Measurements from ENCODE around the gene COL28A1. TPM values are rescaled to one million over a fixed set of nuclear protein-coding genes. Genes with fewer than 3 reads are reported as not detected.

The COL28A1 gene
- total and polyA plus RNA-seq, 7 experiments from 2014 or later: 0.12 to 0.49 (median 0.38) TPM; not detected in 2

GRCh38 chr7:7567898-7568531 is 32.3 kb upstream of the COL28A1 start:
- no peak for DNase-seq
- H3K4me1 ChIP-seq (ENCODE audit: control insufficient read depth in 2 of 2, insufficient read depth in 2 of 2, low read length in 2 of 2): peaks cover 27 to 29% of the 10 kb centered on the region in 2 donors
- no peak for ATAC-seq

GRCh38 chr7:7566651-7567611 is 31.3 kb upstream of the COL28A1 start, which contains the start of gene MIOS:
Gene MIOS (plus strand): TSS chr7:7566884. CDS start chr7:7572476, 5,592 bp downstream.
- Histone ChIP-seq H3K36me3 (ENCODE audit: control insufficient read depth in 2 of 3, insufficient read depth in 3 of 3, low read length in 3 of 3) (no peaks in the 10 kb centered on the region), H3K27ac (ENCODE audit: low read depth, low read length) (peak within 1 kb of the TSS; percentile 98), H3K4me1 (ENCODE audit: control insufficient read depth in 2 of 2, insufficient read depth in 2 of 2, low read length in 2 of 2) (peaks cover 27 to 29% of the 10 kb centered on the region in 2 donors), H3K4me3 (ENCODE audit: low read length) (peak within 1 kb of the TSS; percentile 77), H3K9me3 (ENCODE audit: control insufficient read depth in 2 of 3, low read length in 3 of 3) (no peaks in the 10 kb centered on the region), H3K27me3 (ENCODE audit: control insufficient read depth in 2 of 2, insufficient read depth in 2 of 2, low read length in 2 of 2) (no peaks in the 10 kb centered on the region)
- Mint-ChIP-seq H3K36me3 (peaks cover 0 to 10% (median 0%) of the 10 kb centered on the region in 5 donors), H3K27ac (peak within 1 kb of the TSS; percentile 80 to 91 (median 85)), H3K4me1 (peaks cover 21 to 41% (median 37%) of the 10 kb centered on the region in 7 donors), H3K27me3 (no peaks in the 10 kb centered on the region), H3K4me3 (peak within 1 kb of the TSS in 9 of 10 donors; percentile 75 to 92 (median 86)), H3K9me3 (no peaks in the 10 kb centered on the region)
- peak; percentile 73 to 88 (median 83) for DNase-seq
- ATAC-seq: peak; percentile 95
- intact Hi-C loops (cut with micrococcal nuclease): loop anchor here (1.0 to 10.0 kb wide), 10 partner anchors 73 to 1295 kb away; partner anchors contain the start of genes C1GALT1 (in 2 of the 2), UMAD1 (in 2 of the 2), CYTH3 (in 1 of the 2) and GLCCI1 (in 1 of the 2)
- POLR2A ChIA-PET: interaction anchor here (0.6 to 2.0 kb wide), 5 partner anchors 11 to 385 kb away, joined by 3 to 6 read pairs (median 4); partner anchors contain the start of gene C1GALT1
- CTCF ChIA-PET: interaction anchor here (0.7 kb wide), 1 partner anchor 866 kb away, joined by 3 read pairs; no protein-coding TSS in a partner anchor

More at GRCh38 chr7:7567898-7568531, 32.3 kb upstream of the COL28A1 start:
- Histone ChIP-seq H3K36me3 (ENCODE audit: control insufficient read depth in 2 of 3, insufficient read depth in 3 of 3, low read length in 3 of 3) (no peaks in the 10 kb centered on the region), H3K27me3 (ENCODE audit: control insufficient read depth in 2 of 2, insufficient read depth in 2 of 2, low read length in 2 of 2) (no peaks in the 10 kb centered on the region), H3K27ac (ENCODE audit: low read depth, low read length) (peak overlapping the region; percentile 98), H3K4me3 (ENCODE audit: low read length) (peak overlapping the region; percentile 77), H3K9me3 (ENCODE audit: control insufficient read depth in 2 of 3, low read length in 3 of 3) (no peaks in the 10 kb centered on the region)
- POLR2A ChIA-PET: interaction anchor here (0.6 to 2.1 kb wide), 7 partner anchors 8 to 402 kb away, joined by 3 to 8 read pairs (median 5); partner anchors contain the start of genes C1GALT1 and UMAD1
- intact Hi-C loops (cut with micrococcal nuclease): loop anchor here (1.0 to 10.0 kb wide), 9 partner anchors 72 to 1296 kb away; partner anchors contain the start of genes CYTH3 (in 1 of the 2), GLCCI1 (in 1 of the 2), UMAD1 (in 1 of the 2) and ZDHHC4 (in 1 of the 2)
- Mint-ChIP-seq H3K4me3 (peak overlapping the region in 9 of 10 donors; percentile 75 to 92 (median 86)), H3K4me1 (peaks cover 21 to 47% (median 37%) of the 10 kb centered on the region in 7 donors), H3K9me3 (no peaks in the 10 kb centered on the region), H3K36me3 (peaks cover 4 to 17% (median 6%) of the 10 kb centered on the region in 5 donors), H3K27me3 (no peaks in the 10 kb centered on the region), H3K27ac (peak overlapping the region; percentile 80 to 91 (median 85))
- CTCF ChIA-PET: interaction anchor here (1.3 kb wide), 1 partner anchor 465 kb away, joined by 4 read pairs; no protein-coding TSS in a partner anchor

GRCh38 chr7:7565746-7566650 is 30.3 kb upstream of the COL28A1 start:
- H3K36me3 ChIP-seq (ENCODE audit: control insufficient read depth in 2 of 3, insufficient read depth in 3 of 3, low read length in 3 of 3): no peaks in the 10 kb centered on the region
- H3K4me3 ChIP-seq (ENCODE audit: low read length): peak overlapping the region; percentile 77
- H3K9me3 Mint-ChIP-seq: peaks cover 0 to 2% (median 0%) of the 10 kb centered on the region in 11 donors
- intact Hi-C loops (cut with micrococcal nuclease): loop anchor here (1.0 to 10.0 kb wide), 9 partner anchors 74 to 1294 kb away; partner anchors contain the start of genes C1GALT1 (in 2 of the 2), CYTH3 (in 1 of the 2), GLCCI1 (in 1 of the 2) and UMAD1 (in 1 of the 2)
- H3K36me3 Mint-ChIP-seq: peaks cover 0 to 10% (median 0%) of the 10 kb centered on the region in 5 donors
- POLR2A ChIA-PET: interaction anchor here (0.6 to 1.1 kb wide), 3 partner anchors 297 to 383 kb away, joined by 3 to 5 read pairs (median 4); no protein-coding TSS in a partner anchor
- no peaks in the 10 kb centered on the region for H3K27me3 ChIP-seq (ENCODE audit: control insufficient read depth in 2 of 2, insufficient read depth in 2 of 2, low read length in 2 of 2)
- peaks cover 21 to 41% (median 37%) of the 10 kb centered on the region in 7 donors for H3K4me1 Mint-ChIP-seq
- peaks cover 27 to 29% of the 10 kb centered on the region in 2 donors for H3K4me1 ChIP-seq (ENCODE audit: control insufficient read depth in 2 of 2, insufficient read depth in 2 of 2, low read length in 2 of 2)
- peak overlapping the region; percentile 98 for H3K27ac ChIP-seq (ENCODE audit: low read depth, low read length)
- no peaks in the 10 kb centered on the region for H3K9me3 ChIP-seq (ENCODE audit: control insufficient read depth in 2 of 3, low read length in 3 of 3)
- DNase-seq (no peak), ATAC-seq (no peak)
- CTCF ChIA-PET: interaction anchor here (0.7 kb wide), 1 partner anchor 865 kb away, joined by 3 read pairs; no protein-coding TSS in a partner anchor
- no peak overlapping the region for H3K27ac Mint-ChIP-seq
- H3K4me3 Mint-ChIP-seq: no peak overlapping the region
- H3K27me3 Mint-ChIP-seq: no peaks in the 10 kb centered on the region

GRCh38 chr7:7565018-7565680 is 29.5 kb upstream of the COL28A1 start:
- no peak overlapping the region for H3K4me3 ChIP-seq (ENCODE audit: low read length)
- Mint-ChIP-seq H3K27ac (no peak overlapping the region), H3K4me1 (peaks cover 20 to 33% (median 29%) of the 10 kb centered on the region in 7 donors), H3K27me3 (peaks cover 0 to 3% (median 0%) of the 10 kb centered on the region in 5 donors), H3K4me3 (no peak overlapping the region), H3K9me3 (peaks cover 0 to 2% (median 0%) of the 10 kb centered on the region in 11 donors), H3K36me3 (peaks cover 0 to 8% (median 3%) of the 10 kb centered on the region in 5 donors)
- POLR2A ChIA-PET: interaction anchor here (0.6 to 1.1 kb wide), 3 partner anchors 49 to 404 kb away, joined by 3 to 5 read pairs (median 3); no protein-coding TSS in a partner anchor
- no peaks in the 10 kb centered on the region for H3K9me3 ChIP-seq (ENCODE audit: control insufficient read depth in 2 of 3, low read length in 3 of 3)
- peak in 1 of 9 donors; percentile 57 for DNase-seq
- no peak for ATAC-seq
- peaks cover 27 to 29% of the 10 kb centered on the region in 2 donors for H3K4me1 ChIP-seq (ENCODE audit: control insufficient read depth in 2 of 2, insufficient read depth in 2 of 2, low read length in 2 of 2)
- no peak overlapping the region for H3K27ac ChIP-seq (ENCODE audit: low read depth, low read length)
- intact Hi-C loops (cut with micrococcal nuclease): loop anchor here (5.0 to 10.0 kb wide), 4 partner anchors 200 to 1293 kb away; partner anchors contain the start of genes CYTH3 (in 1 of the 2) and ZDHHC4 (in 1 of the 2)
- no peaks in the 10 kb centered on the region for H3K36me3 ChIP-seq (ENCODE audit: control insufficient read depth in 2 of 3, insufficient read depth in 3 of 3, low read length in 3 of 3)
- CTCF ChIA-PET: no interaction called here
- no peaks in the 10 kb centered on the region for H3K27me3 ChIP-seq (ENCODE audit: control insufficient read depth in 2 of 2, insufficient read depth in 2 of 2, low read length in 2 of 2)

GRCh38 chr7:7564323-7564780 is 28.7 kb upstream of the COL28A1 start:
- Mint-ChIP-seq H3K4me3 (no peak overlapping the region), H3K27me3 (peaks cover 0 to 11% (median 0%) of the 10 kb centered on the region in 5 donors), H3K36me3 (peaks cover 0 to 13% (median 7%) of the 10 kb centered on the region in 5 donors), H3K4me1 (peaks cover 14 to 25% (median 21%) of the 10 kb centered on the region in 7 donors), H3K9me3 (peaks cover 0 to 10% (median 2%) of the 10 kb centered on the region in 11 donors), H3K27ac (no peak overlapping the region)
- H3K9me3 ChIP-seq (ENCODE audit: control insufficient read depth in 2 of 3, low read length in 3 of 3): no peaks in the 10 kb centered on the region
- intact Hi-C loops (cut with micrococcal nuclease): loop anchor here in 1 of 2 donors (10.0 kb wide), 1 partner anchor 200 kb away; no protein-coding TSS in a partner anchor
- POLR2A ChIA-PET: interaction anchor here (0.6 to 0.7 kb wide), 2 partner anchors 50 to 403 kb away, joined by 3 read pairs; no protein-coding TSS in a partner anchor
- ATAC-seq: no peak
- no peaks in the 10 kb centered on the region for H3K27me3 ChIP-seq (ENCODE audit: control insufficient read depth in 2 of 2, insufficient read depth in 2 of 2, low read length in 2 of 2)
- no peak for DNase-seq
- H3K27ac ChIP-seq (ENCODE audit: low read depth, low read length): no peak overlapping the region
- H3K36me3 ChIP-seq (ENCODE audit: control insufficient read depth in 2 of 3, insufficient read depth in 3 of 3, low read length in 3 of 3): no peaks in the 10 kb centered on the region
- no peak overlapping the region for H3K4me3 ChIP-seq (ENCODE audit: low read length)
- peaks cover 21 to 27% of the 10 kb centered on the region in 2 donors for H3K4me1 ChIP-seq (ENCODE audit: control insufficient read depth in 2 of 2, insufficient read depth in 2 of 2, low read length in 2 of 2)
- CTCF ChIA-PET: no interaction called here

All from naive thymus-derived CD4-positive, alpha-beta T cell (primary cell).